Astrocyte of the spinal cord (primary cell): ENCODE measurements around the gene MTMR1.

ENCODE experiments used
- DNase-seq: peaks from one replicate; pipeline ENCODE4 v3.0.0; 2011; ENCODE audit warnings: low read depth, low spot score
- H3K4me3 ChIP-seq: 2 replicates; pipeline ENCODE4 v1.5.1; 2011; ENCODE audit warnings: low read depth, mild to moderate bottlenecking, low read length, moderate library complexity
- in situ Hi-C: cut with HindIII; loops from 2 replicates; pipeline ENCODE4 v1.10.0; 2017; ENCODE audit warnings: low sequenced_read_pairs
- TF ChIP-seq, protein P1 (sequence below): IDR thresholded peaks from 2 replicates; pipeline ENCODE4 v1.5.1; 2012; ENCODE audit warnings: low read depth, mild to moderate bottlenecking, low read length, inconsistent platforms

Gene MTMR1

DNA sequence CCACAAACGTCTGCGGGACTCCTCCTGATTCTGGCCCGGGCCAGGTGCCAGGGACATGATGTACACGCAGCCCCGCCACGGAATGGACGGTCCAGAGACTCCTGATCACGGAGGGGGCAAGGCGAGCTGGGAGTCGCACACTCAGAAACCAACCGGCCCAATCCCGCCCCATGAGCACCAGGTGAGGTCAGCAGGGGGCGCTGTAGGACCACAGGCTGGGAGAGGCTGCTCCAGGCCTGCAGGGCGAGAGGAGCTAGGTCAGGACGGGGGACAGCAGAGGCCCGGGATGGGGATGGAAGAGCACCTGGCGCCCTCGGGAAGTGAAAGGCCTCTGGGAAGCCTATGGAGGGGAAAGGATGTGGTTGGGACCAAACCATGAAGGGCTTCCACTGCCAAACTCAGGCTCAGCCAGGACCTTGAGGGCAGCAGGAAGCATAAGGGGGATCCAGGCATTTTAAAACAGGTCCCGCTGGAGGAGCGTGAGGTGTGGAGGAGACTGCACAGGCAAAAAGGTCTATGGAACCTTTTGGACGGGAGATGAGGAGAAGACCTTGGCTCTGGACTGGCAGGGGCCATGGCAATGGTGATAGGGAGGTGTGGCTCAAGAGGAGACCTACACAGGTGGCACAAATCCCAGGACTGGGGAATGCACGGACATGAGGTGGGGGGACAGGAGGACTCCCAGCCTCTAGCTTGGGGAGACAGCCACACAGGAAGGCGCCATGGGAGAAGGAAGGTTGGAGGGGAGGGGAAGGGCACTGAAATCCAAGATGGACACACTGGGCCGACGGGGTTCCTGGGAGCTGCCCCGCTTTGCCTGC lies 79.2 kb downstream of the MTMR1 start:
- in situ Hi-C loops = loop anchor here (25.0 kb wide), 1 partner anchor 315 kb away; no protein-coding TSS in a partner anchor
- TF ChIP-seq, protein P1, sequence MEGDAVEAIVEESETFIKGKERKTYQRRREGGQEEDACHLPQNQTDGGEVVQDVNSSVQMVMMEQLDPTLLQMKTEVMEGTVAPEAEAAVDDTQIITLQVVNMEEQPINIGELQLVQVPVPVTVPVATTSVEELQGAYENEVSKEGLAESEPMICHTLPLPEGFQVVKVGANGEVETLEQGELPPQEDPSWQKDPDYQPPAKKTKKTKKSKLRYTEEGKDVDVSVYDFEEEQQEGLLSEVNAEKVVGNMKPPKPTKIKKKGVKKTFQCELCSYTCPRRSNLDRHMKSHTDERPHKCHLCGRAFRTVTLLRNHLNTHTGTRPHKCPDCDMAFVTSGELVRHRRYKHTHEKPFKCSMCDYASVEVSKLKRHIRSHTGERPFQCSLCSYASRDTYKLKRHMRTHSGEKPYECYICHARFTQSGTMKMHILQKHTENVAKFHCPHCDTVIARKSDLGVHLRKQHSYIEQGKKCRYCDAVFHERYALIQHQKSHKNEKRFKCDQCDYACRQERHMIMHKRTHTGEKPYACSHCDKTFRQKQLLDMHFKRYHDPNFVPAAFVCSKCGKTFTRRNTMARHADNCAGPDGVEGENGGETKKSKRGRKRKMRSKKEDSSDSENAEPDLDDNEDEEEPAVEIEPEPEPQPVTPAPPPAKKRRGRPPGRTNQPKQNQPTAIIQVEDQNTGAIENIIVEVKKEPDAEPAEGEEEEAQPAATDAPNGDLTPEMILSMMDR = peak; percentile 73
- H3K4me3 ChIP-seq = no peak overlapping the region
- peak; percentile 50 for DNase-seq

GRCh38 chrX:150773117-150773516 lies 79.9 kb downstream of the MTMR1 start:
- DNase-seq = no peak
- no peak overlapping the region for H3K4me3 ChIP-seq
- in situ Hi-C loops = loop anchor here (25.0 kb wide), 1 partner anchor 314 kb away; no protein-coding TSS in a partner anchor
- TF ChIP-seq, protein P1 = no peak

DNA sequence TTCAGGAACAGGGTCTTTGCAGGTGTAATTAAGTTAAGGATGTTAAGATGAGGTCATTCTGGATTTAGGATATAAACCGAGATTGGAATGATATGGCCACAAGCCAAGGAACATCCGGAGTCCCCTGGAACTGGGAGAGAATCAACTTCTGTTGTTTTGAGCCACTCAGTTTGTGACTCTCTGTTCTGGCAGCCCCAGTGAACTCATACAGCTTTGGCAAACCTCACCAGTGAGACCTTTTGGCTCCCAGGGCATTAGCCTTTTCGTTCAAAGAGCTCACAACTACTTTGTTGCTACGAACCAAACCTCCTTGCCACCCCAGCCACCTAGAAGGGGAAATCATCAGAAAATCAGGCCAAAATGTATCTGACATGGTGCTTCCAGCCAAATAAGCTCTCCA lies 80.4 kb downstream of the MTMR1 start:
- no peak overlapping the region for H3K4me3 ChIP-seq
- DNase-seq = no peak
- in situ Hi-C loops = loop anchor here (25.0 kb wide), 1 partner anchor 314 kb away; no protein-coding TSS in a partner anchor
- TF ChIP-seq, protein P1 = no peak

DNA sequence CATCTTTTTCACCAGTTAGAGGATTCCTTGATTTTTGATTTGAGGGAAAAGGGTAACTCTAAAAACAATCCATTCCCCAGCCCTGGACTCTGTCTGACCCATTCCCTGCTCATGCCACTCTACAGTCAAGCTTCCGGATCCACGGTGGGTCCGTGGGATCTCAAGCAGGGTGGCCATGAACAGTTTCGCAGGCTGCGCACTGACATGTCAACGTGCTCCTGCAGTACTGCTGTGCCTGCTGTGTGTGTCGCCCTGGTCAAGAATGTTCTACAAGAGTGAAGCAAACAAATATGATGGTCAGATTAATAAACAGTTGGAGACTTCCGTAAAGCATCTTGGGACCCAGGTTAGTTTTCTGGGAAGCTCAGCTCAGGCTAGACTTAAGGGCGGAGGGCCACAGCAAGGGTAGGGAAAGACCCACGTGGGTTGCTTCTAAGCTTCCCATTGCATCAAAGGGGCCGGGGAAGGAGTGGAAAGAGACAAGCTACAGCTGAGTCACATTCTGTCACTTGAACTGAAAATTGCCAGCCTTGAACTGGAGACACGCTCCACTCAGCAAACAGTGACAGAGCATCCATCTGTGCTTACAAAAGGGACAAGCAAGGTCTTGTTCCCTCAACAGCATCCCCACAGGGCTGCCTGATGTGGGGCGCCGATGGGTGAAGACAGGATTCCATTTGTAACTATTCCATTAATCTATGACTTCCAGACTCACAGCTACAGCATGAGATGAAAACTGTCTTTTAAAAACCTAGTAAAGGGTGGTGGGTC lies 81.8 kb downstream of the MTMR1 start:
- no peak for DNase-seq
- H3K4me3 ChIP-seq = no peak overlapping the region
- in situ Hi-C loops = loop anchor here (25.0 kb wide), 1 partner anchor 312 kb away; no protein-coding TSS in a partner anchor
- TF ChIP-seq, protein P1 = no peak

GRCh38 chrX:150775569-150776350 lies 82.6 kb downstream of the MTMR1 start:
- in situ Hi-C loops = no loop called here
- no peak overlapping the region for H3K4me3 ChIP-seq
- TF ChIP-seq, protein P1 = no peak
- DNase-seq = no peak
